Endothelial cell of umbilical vein (primary cell): ENCODE results near the gene ZFAND6. TPM values are rescaled to one million over a fixed set of nuclear protein-coding genes. Genes with fewer than 3 reads are reported as not detected.

Experiments
- BruUV-seq: library from RNA; stranded (reverse); fragments of 400-500 nt; replicated peaks from 2 replicates; lab custom pipeline; 2021; lab: Mats Ljungman, UMichigan
- CTCF ChIA-PET: fragments of 300-600, 350-600 bp; sonication (Branson Sonifier 250); formaldehyde crosslinking; loops from one replicate; lab custom pipeline; 2021; ENCODE audit warnings: antibody characterized with exemption, inconsistent platforms; lab: Charles Lee
- POLR2A ChIA-PET: fragments of 300-600, 350-600 bp; sonication (Branson Sonifier 250); formaldehyde crosslinking; loops from one replicate; lab custom pipeline; 2021; ENCODE audit warnings: antibody characterized with exemption, inconsistent platforms; lab: Charles Lee
- DNase-seq: peaks from one replicate; pipeline ENCODE4 v3.0.0-alpha.2; 2011; ENCODE audit warnings: low read depth, low spot score
- FAIRE-seq: peaks from 2 replicates; lab custom pipeline; 2011; peaks lifted over from hg19 to GRCh38; lab: Jason Lieb, UNC
- H2AFZ ChIP-seq: 2 replicates; pipeline ENCODE4 v1.6.0; 2012; ENCODE audit warnings: low read depth, low read length, control low read depth, inconsistent platforms
- H3K27ac ChIP-seq: 2 replicates; pipeline ENCODE4 v1.5.1; 2011; ENCODE audit warnings: low read depth, mild to moderate bottlenecking, control low read depth, low read length, moderate library complexity; ENCODE audit not compliant: insufficient read depth
- H3K27me3 ChIP-seq, 2 experiments: 2 replicates each; pipeline versions ENCODE4 v1.6.0 to v1.6.1; 2011; ENCODE audit warnings: low read length in 2 of 2, mixed read lengths in 1 of 2; ENCODE audit not compliant: control insufficient read depth in 2 of 2, insufficient read depth in 2 of 2
- H3K36me3 ChIP-seq, 2 experiments: 2 replicates in 1 of 2; 3 replicates in 1 of 2; pipeline ENCODE4 v1.5.1; 2011; ENCODE audit warnings: low read length in 2 of 2, mild to moderate bottlenecking in 1 of 2, moderate library complexity in 1 of 2; ENCODE audit not compliant: control insufficient read depth in 2 of 2, insufficient read depth in 2 of 2; ENCODE audit errors: extremely low read depth in 1 of 2
- H3K4me1 ChIP-seq: 3 replicates; pipeline ENCODE4 v1.5.1; 2011; ENCODE audit warnings: mild to moderate bottlenecking, low read length; ENCODE audit not compliant: control insufficient read depth, insufficient read depth; ENCODE audit errors: extremely low read depth
- H3K4me2 ChIP-seq: 2 replicates; pipeline ENCODE4 v1.6.1; 2011; ENCODE audit warnings: low read length, control low read depth, mixed read lengths; ENCODE audit not compliant: insufficient read depth
- H3K4me3 ChIP-seq, 3 experiments: fragments of 200-600 bp in 1 of 3; sonication (generic), shearing (Covaris generic) in 1 of 3; replicated peaks in 1 of 3; 2 replicates each; pipeline ENCODE4 v1.5.1; 2011 to 2016; ENCODE audit warnings: control low read depth in 3 of 3, low read length in 3 of 3, mild to moderate bottlenecking in 2 of 3, inconsistent platforms in 1 of 3, low read depth in 1 of 3, moderate library complexity in 1 of 3; ENCODE audit not compliant: insufficient read depth in 1 of 3
- H3K79me2 ChIP-seq: 2 replicates; pipeline ENCODE4 v1.6.0; 2012; ENCODE audit warnings: low read length, inconsistent platforms; ENCODE audit not compliant: control insufficient read depth, insufficient read depth
- H3K9ac ChIP-seq: replicated peaks from 2 replicates; pipeline ENCODE3; 2011; ENCODE audit warnings: low read length, control low read depth; ENCODE audit not compliant: insufficient read depth; ENCODE audit errors: extremely low read depth
- H3K9me1 ChIP-seq: replicated peaks from 3 replicates; pipeline ENCODE4 v1.6.0; 2011; ENCODE audit warnings: mild to moderate bottlenecking, low read length; ENCODE audit not compliant: control insufficient read depth, insufficient read depth; ENCODE audit errors: extremely low read depth
- H3K9me3 ChIP-seq: replicated peaks from 2 replicates; pipeline ENCODE4 v1.5.1; 2012; ENCODE audit warnings: low read length, inconsistent platforms; ENCODE audit not compliant: control insufficient read depth, insufficient read depth
- H4K20me1 ChIP-seq: replicated peaks from 2 replicates; pipeline ENCODE3; 2011; ENCODE audit warnings: mild to moderate bottlenecking, low read length; ENCODE audit not compliant: control insufficient read depth, insufficient read depth; ENCODE audit errors: extremely low read depth
- EZH2 ChIP-seq: IDR thresholded peaks from 2 replicates; pipeline ENCODE4 v1.6.1; 2012; ENCODE audit warnings: borderline replicate concordance, low read depth, mild to moderate bottlenecking, moderate library complexity, low read length, inconsistent platforms; ENCODE audit not compliant: severe bottlenecking
- FOS ChIP-seq: IDR thresholded peaks from 2 replicates; pipeline ENCODE4 v1.6.1; 2011; ENCODE audit warnings: mild to moderate bottlenecking, low read length, moderate library complexity, borderline replicate concordance; ENCODE audit not compliant: insufficient read depth
- GATA2 ChIP-seq: IDR thresholded peaks from 2 replicates; pipeline ENCODE4 v1.7.0; 2011; ENCODE audit warnings: low read depth, mild to moderate bottlenecking, moderate library complexity, mixed read lengths, low read length; ENCODE audit not compliant: insufficient read length, insufficient read depth
- JUN ChIP-seq: IDR thresholded peaks from 2 replicates; pipeline ENCODE4 v1.6.1; 2011; ENCODE audit warnings: borderline replicate concordance, low read depth; ENCODE audit not compliant: insufficient read length, insufficient read depth
- MYC ChIP-seq: IDR thresholded peaks from one replicate; pipeline ENCODE4 v1.6.1; 2011; ENCODE audit warnings: mild to moderate bottlenecking, low read depth, low read length
- POLR2A ChIP-seq: IDR thresholded peaks from 2 replicates; pipeline ENCODE4 v1.6.1; 2012; ENCODE audit warnings: low read depth, mild to moderate bottlenecking, control low read depth, low read length
- POLR2AphosphoS5 ChIP-seq: IDR thresholded peaks from 2 replicates; pipeline ENCODE4 v1.6.1; 2012; ENCODE audit warnings: low read depth, mild to moderate bottlenecking, control low read depth, low read length, moderate library complexity; ENCODE audit not compliant: insufficient read depth
- dilution Hi-C: fragments of 300-500 bp; cut with MboI; formaldehyde crosslinking; loops from one replicate; pipeline ENCODE4 v1.15.0; 2019; ENCODE audit warnings: low sequenced_read_pairs; ENCODE audit not compliant: extremely low pct_ligation_motif_present
- intact Hi-C: fragments of 100-400 bp; cut with micrococcal nuclease; formaldehyde crosslinking; loops from one replicate; pipeline ENCODE4 v1.10.0; 2022
- polyA plus RNA-seq, 4 experiments: library from polyadenylated mRNA; depleted of rRNA in 3 of 4; stranded (reverse) in 3 of 4; unstranded in 1 of 4; fragments of >200 nt; gene quantifications; 2 replicates each; pipeline versions ENCODE4 v1.2.1 to v1.2.3, GENCODE V29; 2011 to 2012; ENCODE audit warnings: missing spikeins in 1 of 4
- total RNA-seq: library from RNA; stranded (reverse); gene quantifications from 2 replicates; pipeline ENCODE4 v1.2.3, GENCODE V29; 2021
- TF ChIP-seq, protein P1 (sequence below), 2 donors: IDR thresholded peaks; 1 replicate in 1 of 2; 2 replicates in 1 of 2; pipeline ENCODE4 v1.5.1; 2011; ENCODE audit warnings: low read length in 2 of 2, mild to moderate bottlenecking in 2 of 2, moderate library complexity in 2 of 2, control low read depth in 1 of 2, inconsistent platforms in 1 of 2, low read depth in 1 of 2; ENCODE audit not compliant: insufficient read depth in 1 of 2; ENCODE audit errors: extremely low read depth in 1 of 2
- TF ChIP-seq, protein P2 (sequence below): IDR thresholded peaks from 2 replicates; pipeline ENCODE4 v1.6.1; 2011; ENCODE audit not compliant: insufficient read depth, insufficient read length

ZFAND6 gene
- total and polyA plus RNA-seq, 2 donors (not counting 3 experiments of a cell fraction or from before 2014, with no cell fraction given), result 50.3 to 97.9 TPM

DNA sequence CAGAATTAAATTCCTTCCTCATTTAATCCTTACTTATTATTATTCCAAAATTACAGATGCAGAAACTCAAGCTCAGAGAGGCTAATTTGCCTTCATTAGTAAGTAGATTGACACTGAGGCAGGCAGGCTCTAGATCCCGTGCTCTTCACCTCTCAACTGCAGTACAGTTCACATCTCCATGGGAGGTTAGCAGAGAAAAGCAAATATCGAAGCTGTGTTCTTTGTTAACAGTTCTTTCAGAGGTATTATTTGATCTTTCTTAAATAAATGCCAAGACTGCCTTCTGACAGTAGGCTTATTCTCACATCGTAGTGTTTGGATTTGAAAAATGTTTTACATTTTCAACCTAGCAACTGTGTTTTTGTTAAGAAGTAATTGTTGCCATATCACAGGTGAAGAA lies 77.4 kb downstream of the ZFAND6 start:
- H3K4me2 ChIP-seq, result no peak overlapping the region
- H3K4me3 ChIP-seq, result no peak overlapping the region
- H4K20me1 ChIP-seq, result no peaks in the 10 kb centered on the region
- BruUV-seq, result no TSS peak
- ChIA-PET CTCF (interaction anchor here (0.7 to 1.6 kb wide), 3 partner anchors 16 to 37 kb away, joined by 3 to 5 read pairs (median 3); partner anchors contain the start of gene FAH), POLR2A (no interaction called here)
- H3K27ac ChIP-seq, result no peak overlapping the region
- H3K9me3 ChIP-seq, result no peaks in the 10 kb centered on the region
- H3K9ac ChIP-seq, result no peak overlapping the region
- FAIRE-seq, result no peak
- no peak overlapping the region for H2AFZ ChIP-seq
- H3K79me2 ChIP-seq, result no peaks in the 10 kb centered on the region
- peaks cover 0 to 5% of the 10 kb centered on the region in 2 experiments for H3K36me3 ChIP-seq
- no peaks in the 10 kb centered on the region for H3K9me1 ChIP-seq
- no peak for DNase-seq
- TF ChIP-seq, protein P1, sequence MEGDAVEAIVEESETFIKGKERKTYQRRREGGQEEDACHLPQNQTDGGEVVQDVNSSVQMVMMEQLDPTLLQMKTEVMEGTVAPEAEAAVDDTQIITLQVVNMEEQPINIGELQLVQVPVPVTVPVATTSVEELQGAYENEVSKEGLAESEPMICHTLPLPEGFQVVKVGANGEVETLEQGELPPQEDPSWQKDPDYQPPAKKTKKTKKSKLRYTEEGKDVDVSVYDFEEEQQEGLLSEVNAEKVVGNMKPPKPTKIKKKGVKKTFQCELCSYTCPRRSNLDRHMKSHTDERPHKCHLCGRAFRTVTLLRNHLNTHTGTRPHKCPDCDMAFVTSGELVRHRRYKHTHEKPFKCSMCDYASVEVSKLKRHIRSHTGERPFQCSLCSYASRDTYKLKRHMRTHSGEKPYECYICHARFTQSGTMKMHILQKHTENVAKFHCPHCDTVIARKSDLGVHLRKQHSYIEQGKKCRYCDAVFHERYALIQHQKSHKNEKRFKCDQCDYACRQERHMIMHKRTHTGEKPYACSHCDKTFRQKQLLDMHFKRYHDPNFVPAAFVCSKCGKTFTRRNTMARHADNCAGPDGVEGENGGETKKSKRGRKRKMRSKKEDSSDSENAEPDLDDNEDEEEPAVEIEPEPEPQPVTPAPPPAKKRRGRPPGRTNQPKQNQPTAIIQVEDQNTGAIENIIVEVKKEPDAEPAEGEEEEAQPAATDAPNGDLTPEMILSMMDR (IDR thresholded peaks at IDR 0.05; ENCODE audit: extremely low read depth in 1 of 2, insufficient read depth in 1 of 2, low read depth in 1 of 2, low read length in 2 of 2), result no peak
- TF ChIP-seq MYC (no peak), POLR2AphosphoS5 (no peak), GATA2 (no peak), JUN (no peak), EZH2 (no peak), POLR2A (no peak), FOS (no peak)
- TF ChIP-seq, protein P2, sequence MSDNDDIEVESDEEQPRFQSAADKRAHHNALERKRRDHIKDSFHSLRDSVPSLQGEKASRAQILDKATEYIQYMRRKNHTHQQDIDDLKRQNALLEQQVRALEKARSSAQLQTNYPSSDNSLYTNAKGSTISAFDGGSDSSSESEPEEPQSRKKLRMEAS, result no peak
- no peaks in the 10 kb centered on the region for H3K27me3 ChIP-seq
- intact Hi-C loops (no loop called here), dilution Hi-C loops (no loop called here)
- H3K4me1 ChIP-seq, result no peaks in the 10 kb centered on the region
